T-cell (primary cell): ENCODE data around the gene DENND1A. TPM values are rescaled to one million over a fixed set of nuclear protein-coding genes. Genes with fewer than 3 reads are reported as not detected.
"Not testable (repeated sequence)": the region's sequence is repeated elsewhere in the genome, so short reads cannot be mapped to it uniquely, and the experiment has no call there.

Source experiments
- ATAC-seq, 4 experiments: fragments of 200-7000 bp in 3 of 4; fragments of 150-1000 bp in 1 of 4; cut with Tn5 transposase; replicated peaks in 1 of 4; 1 replicate in 3 of 4; 2 replicates in 1 of 4; pipeline ENCODE4 v1.10.0; 2021; ENCODE audit warnings: moderate library complexity in 3 of 4, mild to moderate bottlenecking in 2 of 4, moderate number of reproducible peaks in 1 of 4
- CTCF ChIA-PET, 2 donors: fragments of 300-600 bp; sonication (Branson Sonifier 250); formaldehyde crosslinking; loops; one replicate each; lab custom pipeline; 2022; ENCODE audit warnings: antibody characterized with exemption in 2 of 2; lab: Charles Lee
- POLR2A ChIA-PET, 2 donors: fragments of 300-600 bp; sonication (Branson Sonifier 250); formaldehyde crosslinking; loops; one replicate each; lab custom pipeline; 2022; ENCODE audit warnings: antibody characterized with exemption in 2 of 2; lab: Charles Lee
- DNase-seq, 35 experiments: peaks; one replicate each; pipeline versions ENCODE4 v3.0.0 to v3.0.0-alpha.2; 2013 to 2023
- H3K27ac ChIP-seq: one replicate; pipeline ENCODE4 v1.5.1; 2013; ENCODE audit warnings: low read length
- H3K27me3 ChIP-seq, 2 experiments: replicated peaks in 1 of 2; 1 replicate in 1 of 2; 2 replicates in 1 of 2; pipeline versions ENCODE4 v1.6.1 to v1.7.0; 2013; ENCODE audit warnings: low read length in 1 of 2, mixed read lengths in 1 of 2; ENCODE audit not compliant: control insufficient read depth in 2 of 2, insufficient read depth in 2 of 2; ENCODE audit errors: extremely low read depth in 1 of 2
- H3K36me3 ChIP-seq, 2 donors: 1 replicate in 1 of 2; 2 replicates in 1 of 2; pipeline versions ENCODE4 v1.6.1 to v1.7.0; 2013; ENCODE audit warnings: low read length in 1 of 2; ENCODE audit not compliant: control insufficient read depth in 2 of 2, insufficient read depth in 1 of 2; ENCODE audit errors: extremely low read depth in 1 of 2
- H3K4me1 ChIP-seq, 2 experiments: 1 replicate in 1 of 2; 2 replicates in 1 of 2; pipeline versions ENCODE4 v1.6.1 to v1.7.0; 2013; ENCODE audit warnings: low read length in 2 of 2, mixed read lengths in 1 of 2; ENCODE audit not compliant: insufficient read depth in 2 of 2, control insufficient read depth in 1 of 2; ENCODE audit errors: extremely low read depth in 1 of 2
- H3K4me3 ChIP-seq, 2 donors: 1 replicate in 1 of 2; 2 replicates in 1 of 2; pipeline versions ENCODE4 v1.5.1 to v1.7.0; 2013; ENCODE audit warnings: mild to moderate bottlenecking in 2 of 2, low read length in 1 of 2, moderate library complexity in 1 of 2; ENCODE audit not compliant: control insufficient read depth in 1 of 2; ENCODE audit errors: extremely low read depth in 1 of 2
- H3K9me3 ChIP-seq: 2 replicates; pipeline ENCODE4 v1.7.0; 2013
- H3K27ac Mint-ChIP-seq, 2 donors: one replicate each; pipeline ENCODE4 v1.8.0; 2020 to 2021; ENCODE audit warnings: mild to moderate bottlenecking in 2 of 2, mixed read lengths in 2 of 2
- H3K27me3 Mint-ChIP-seq, 2 donors: one replicate each; pipeline ENCODE4 v1.8.0; 2021 to 2022; ENCODE audit warnings: mixed read lengths in 2 of 2
- H3K36me3 Mint-ChIP-seq: one replicate; pipeline ENCODE4 v1.8.0; 2021; ENCODE audit warnings: mixed read lengths
- H3K4me1 Mint-ChIP-seq, 3 donors: one replicate each; pipeline ENCODE4 v1.8.0; 2020 to 2022; ENCODE audit warnings: mixed read lengths in 3 of 3, mild to moderate bottlenecking in 1 of 3
- H3K4me3 Mint-ChIP-seq, 3 donors: one replicate each; pipeline ENCODE4 v1.8.0; 2020 to 2022; ENCODE audit warnings: mild to moderate bottlenecking in 3 of 3, mixed read lengths in 3 of 3, moderate library complexity in 3 of 3
- H3K9me3 Mint-ChIP-seq, 3 donors: one replicate each; pipeline ENCODE4 v1.8.0; 2020 to 2022; ENCODE audit warnings: mixed read lengths in 3 of 3
- WGBS: methylation state at CpG from one replicate; pipeline ENCODE4 v1.1.5; 2013; ENCODE audit warnings: missing lambda C conversion rate; ENCODE audit not compliant: insufficient coverage; 5-methylcytosine and 5-hydroxymethylcytosine counted together
- total RNA-seq, 35 experiments: library from RNA in 6 of 35; stranded (reverse) in 6 of 35; fragments of 120-200 nt in 1 of 35; gene quantifications; one replicate each; pipeline versions ENCODE4 v1.2.1 to v1.2.4 and lab custom pipeline; 2013 to 2026

Gene DENND1A
- total RNA-seq, 5 donors from 2014 or later (not counting 1 experiment from before 2014, with no cell fraction given) = 12.4 to 19.9 (median 14.1) TPM

DNA sequence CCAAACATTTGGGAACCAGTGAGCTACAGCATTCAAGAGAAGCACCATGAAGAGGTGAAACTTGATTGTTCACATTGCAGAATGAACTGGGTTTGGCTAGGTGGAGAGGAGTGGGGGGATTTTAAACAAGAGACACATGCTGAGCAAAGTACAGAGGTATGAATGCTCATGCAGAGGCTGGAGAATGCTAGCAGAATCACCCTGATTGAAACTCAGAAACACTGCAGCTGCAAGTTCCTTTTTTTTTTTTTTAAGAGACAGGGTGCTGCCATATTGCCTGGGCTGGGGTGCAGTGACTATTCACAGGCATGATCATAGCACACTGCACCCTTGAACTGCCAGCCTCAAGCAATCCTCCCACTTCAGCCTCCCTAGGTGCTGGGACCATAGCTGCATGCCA, 35.1 kb downstream of the DENND1A start:
- no peak overlapping the region for H3K27ac Mint-ChIP-seq
- Histone ChIP-seq H3K9me3 (no peaks in the 10 kb centered on the region), H3K27ac (no peak overlapping the region), H3K4me3 (no peak overlapping the region), H3K27me3 (no peaks in the 10 kb centered on the region), H3K36me3 (no peaks in the 10 kb centered on the region), H3K4me1 (no peaks in the 10 kb centered on the region)
- peaks cover 8% of the 10 kb centered on the region for H3K36me3 Mint-ChIP-seq
- H3K27me3 Mint-ChIP-seq = no peaks in the 10 kb centered on the region
- H3K4me1 Mint-ChIP-seq = peaks cover 0 to 17% (median 8%) of the 10 kb centered on the region in 3 donors
- H3K4me3 Mint-ChIP-seq = no peak overlapping the region
- ChIA-PET CTCF (no interaction called here), POLR2A (interaction anchor here in 1 of 2 donors (0.7 kb wide), 1 partner anchor 71 kb away, joined by 6 read pairs; no protein-coding TSS in a partner anchor)
- H3K9me3 Mint-ChIP-seq = no peaks in the 10 kb centered on the region
- ATAC-seq (no peak), DNase-seq (no peak)

DNA sequence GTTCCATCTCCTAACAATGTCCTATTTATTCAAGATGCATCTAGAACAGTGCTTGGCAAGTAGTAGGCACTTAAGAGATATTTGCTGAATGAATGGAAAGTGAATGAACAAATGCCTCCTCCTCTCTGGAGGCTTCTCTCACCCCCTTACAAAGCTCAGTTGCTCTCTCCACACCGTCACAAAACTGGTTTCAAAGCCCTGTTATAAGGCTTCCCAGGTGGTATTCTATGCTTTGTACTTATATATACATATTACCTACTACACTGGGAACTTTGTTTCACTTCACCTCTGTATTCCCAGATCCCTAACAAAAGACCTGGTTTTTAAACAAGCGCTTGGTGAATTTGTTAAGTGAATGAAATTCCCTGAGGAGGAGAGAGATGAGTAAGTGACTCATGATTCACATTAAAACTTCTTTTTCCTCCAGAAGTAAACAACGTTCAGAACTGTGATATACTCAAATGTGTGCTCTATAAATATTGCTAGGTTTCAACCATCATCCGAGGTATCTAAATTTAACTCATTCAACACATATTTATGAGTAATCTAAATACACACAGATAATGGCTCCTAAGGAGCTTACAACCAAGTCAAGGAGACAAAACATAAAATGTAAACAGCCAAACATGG, 36.0 kb downstream of the DENND1A start:
- Histone ChIP-seq H3K36me3 (no peaks in the 10 kb centered on the region), H3K9me3 (no peaks in the 10 kb centered on the region), H3K27me3 (no peaks in the 10 kb centered on the region), H3K4me3 (no peak overlapping the region), H3K4me1 (no peaks in the 10 kb centered on the region), H3K27ac (no peak overlapping the region)
- H3K27me3 Mint-ChIP-seq = no peaks in the 10 kb centered on the region
- no peak for DNase-seq
- ChIA-PET CTCF (interaction anchor here in 1 of 2 donors (0.6 kb wide), 1 partner anchor 61 kb away, joined by 3 read pairs; no protein-coding TSS in a partner anchor), POLR2A (no interaction called here)
- H3K4me1 Mint-ChIP-seq = peaks cover 0 to 14% (median 8%) of the 10 kb centered on the region in 3 donors
- no peak for ATAC-seq
- no peaks in the 10 kb centered on the region for H3K9me3 Mint-ChIP-seq
- H3K27ac Mint-ChIP-seq = no peak overlapping the region
- no CpG with 5 or more reads among the region's 4 CpGs for WGBS
- H3K36me3 Mint-ChIP-seq = peaks cover 12% of the 10 kb centered on the region
- no peak overlapping the region for H3K4me3 Mint-ChIP-seq

DNA sequence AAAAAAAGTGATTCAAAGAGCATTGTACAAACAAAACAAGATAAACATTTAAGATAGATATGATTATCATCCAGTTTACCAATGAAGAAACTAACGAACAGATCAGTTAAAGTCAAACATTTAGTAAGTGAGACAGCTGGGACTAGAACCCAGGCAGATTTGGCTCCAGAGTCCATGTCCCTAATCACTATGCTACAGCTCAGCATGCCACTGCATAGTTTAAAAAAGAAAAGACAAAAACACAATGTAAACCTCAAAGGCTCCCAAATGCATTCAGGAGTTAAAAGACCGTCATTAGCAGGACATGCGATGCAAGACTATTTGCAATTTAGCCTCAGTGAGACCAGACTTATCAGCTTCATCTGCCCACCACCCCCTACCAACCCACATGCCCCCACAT, 36.8 kb downstream of the DENND1A start:
- no peaks in the 10 kb centered on the region for H3K4me1 ChIP-seq
- Mint-ChIP-seq H3K4me3 (no peak overlapping the region), H3K27ac (no peak overlapping the region), H3K4me1 (peaks cover 0 to 8% (median 7%) of the 10 kb centered on the region in 3 donors), H3K9me3 (no peaks in the 10 kb centered on the region), H3K27me3 (no peaks in the 10 kb centered on the region), H3K36me3 (peaks cover 18% of the 10 kb centered on the region)
- DNase-seq (no peak), ATAC-seq (no peak)
- WGBS = 100% methylated on average over 2 of the region's 3 CpGs
- H3K9me3 ChIP-seq = no peaks in the 10 kb centered on the region
- POLR2A ChIA-PET = no interaction called here
- CTCF ChIA-PET = interaction anchor here in 1 of 2 donors (0.6 kb wide), 1 partner anchor 60 kb away, joined by 3 read pairs; no protein-coding TSS in a partner anchor
- no peak overlapping the region for H3K4me3 ChIP-seq
- H3K27ac ChIP-seq = no peak overlapping the region
- H3K27me3 ChIP-seq = no peaks in the 10 kb centered on the region
- H3K36me3 ChIP-seq = no peaks in the 10 kb centered on the region

DNA sequence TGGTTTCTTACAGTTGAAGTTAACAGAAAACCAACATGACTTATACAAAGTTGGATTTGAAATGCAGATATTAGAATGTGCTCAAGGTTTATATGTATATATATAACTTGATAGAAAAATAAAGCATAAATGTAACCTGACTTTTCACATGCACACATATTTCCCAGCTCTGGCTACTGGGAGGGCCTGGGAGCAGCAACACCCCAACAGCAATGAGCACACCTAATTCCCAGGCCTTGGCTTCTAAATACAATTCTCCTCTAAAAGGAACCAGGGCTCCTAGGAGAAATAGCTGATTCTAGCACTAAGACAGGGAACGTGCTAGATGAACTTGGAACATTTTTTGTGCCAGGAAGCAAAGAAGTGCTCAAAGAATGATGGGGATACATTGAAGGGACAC, 42.1 kb downstream of the DENND1A start:
- no peaks in the 10 kb centered on the region for H3K9me3 ChIP-seq
- no peak overlapping the region for H3K27ac ChIP-seq
- H3K27me3 ChIP-seq = no peaks in the 10 kb centered on the region
- POLR2A ChIA-PET = no interaction called here
- no peaks in the 10 kb centered on the region for H3K9me3 Mint-ChIP-seq
- CTCF ChIA-PET = no interaction called here
- no peaks in the 10 kb centered on the region for H3K36me3 ChIP-seq
- H3K36me3 Mint-ChIP-seq = peaks cover 28% of the 10 kb centered on the region
- 80% methylated on average over 1 of the region's 1 CpG for WGBS
- no peak for DNase-seq
- H3K27me3 Mint-ChIP-seq = no peaks in the 10 kb centered on the region
- H3K4me3 Mint-ChIP-seq = no peak overlapping the region
- no peak overlapping the region for H3K4me3 ChIP-seq
- H3K27ac Mint-ChIP-seq = no peak overlapping the region
- ATAC-seq = no peak
- peaks cover 4 to 25% (median 13%) of the 10 kb centered on the region in 3 donors for H3K4me1 Mint-ChIP-seq
- H3K4me1 ChIP-seq = no peaks in the 10 kb centered on the region

DNA sequence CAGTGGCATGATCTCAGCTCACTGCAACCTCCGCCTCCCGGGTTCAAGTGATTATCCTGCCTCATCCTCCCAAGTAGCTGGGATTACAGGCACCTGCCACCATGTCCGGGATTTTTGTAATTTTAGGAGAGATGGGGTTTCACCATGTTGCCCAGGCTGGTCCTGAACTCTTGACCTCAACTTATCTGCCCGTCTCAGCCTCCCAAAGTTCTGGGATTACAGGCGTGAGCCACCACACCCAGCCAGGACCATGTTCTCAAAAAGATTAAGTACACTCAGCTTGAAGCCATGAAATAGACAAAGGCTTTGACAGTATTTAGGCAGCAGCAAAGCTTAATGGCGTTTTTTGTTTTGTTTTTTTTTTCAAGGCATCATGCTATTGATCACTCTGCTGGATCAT, 44.1 kb downstream of the DENND1A start:
- ATAC-seq, H3K36me3 ChIP-seq, DNase-seq, H3K9me3 ChIP-seq, H3K27me3 Mint-ChIP-seq, H3K4me3 ChIP-seq, H3K4me1 ChIP-seq, CTCF ChIA-PET, H3K27me3 ChIP-seq, H3K9me3 Mint-ChIP-seq, H3K27ac ChIP-seq, H3K4me3 Mint-ChIP-seq, H3K27ac Mint-ChIP-seq: not testable (repeated sequence)
- POLR2A ChIA-PET = interaction anchor here in 1 of 2 donors (0.6 kb wide), 1 partner anchor 432 kb away, joined by 6 read pairs; no protein-coding TSS in a partner anchor
- WGBS = 100% methylated on average over 2 of the region's 6 CpGs
- Mint-ChIP-seq H3K4me1 (peaks cover 13 to 38% (median 24%) of the 10 kb centered on the region in 3 donors), H3K36me3 (peaks cover 24% of the 10 kb centered on the region)

DNA sequence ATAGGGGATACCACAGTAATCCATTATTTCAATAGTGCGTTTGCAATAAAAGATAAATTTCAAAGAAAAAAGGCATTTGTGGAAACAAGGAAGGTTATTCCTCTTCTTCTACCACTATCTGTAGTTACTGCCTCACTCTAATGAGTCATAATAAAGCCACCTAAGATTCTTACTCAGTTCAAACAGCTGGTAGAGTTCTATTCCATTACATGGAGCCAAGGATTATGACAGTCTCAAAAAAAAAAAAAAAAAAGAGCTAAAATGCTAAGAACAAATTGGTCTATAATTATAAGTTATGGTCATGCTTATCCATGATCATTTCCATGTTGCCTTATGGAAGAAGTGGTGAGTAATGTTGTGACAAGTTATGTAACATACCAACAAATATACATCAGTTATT, 46.3 kb downstream of the DENND1A start:
- POLR2A ChIA-PET = interaction anchor here in 1 of 2 donors (0.6 kb wide), 2 partner anchors 69 to 479 kb away, joined by 5 read pairs; no protein-coding TSS in a partner anchor
- Mint-ChIP-seq H3K27me3 (no peaks in the 10 kb centered on the region), H3K4me3 (no peak overlapping the region), H3K4me1 (peaks cover 13 to 38% (median 24%) of the 10 kb centered on the region in 3 donors), H3K36me3 (peaks cover 20% of the 10 kb centered on the region), H3K27ac (no peak overlapping the region), H3K9me3 (no peaks in the 10 kb centered on the region)
- peaks cover 0 to 2% of the 10 kb centered on the region in 2 experiments for H3K4me1 ChIP-seq
- no peaks in the 10 kb centered on the region for H3K27me3 ChIP-seq
- CTCF ChIA-PET = interaction anchor here in 1 of 2 donors (0.6 kb wide), 1 partner anchor 133 kb away, joined by 4 read pairs; no protein-coding TSS in a partner anchor
- DNase-seq (no peak), ATAC-seq (no peak)
- H3K36me3 ChIP-seq = no peaks in the 10 kb centered on the region
- H3K9me3 ChIP-seq = no peaks in the 10 kb centered on the region
- no CpG with 5 or more reads among the region's 1 CpG for WGBS
- no peak overlapping the region for H3K27ac ChIP-seq
- H3K4me3 ChIP-seq = no peak overlapping the region
